ENCODE measurements around the gene GLS. TPM values are rescaled to one million over a fixed set of nuclear protein-coding genes. Genes with fewer than 3 reads are reported as not detected.

Gene GLS
- total RNA-seq, 1 experiment from 2014 or later: 97.4 TPM

DNA sequence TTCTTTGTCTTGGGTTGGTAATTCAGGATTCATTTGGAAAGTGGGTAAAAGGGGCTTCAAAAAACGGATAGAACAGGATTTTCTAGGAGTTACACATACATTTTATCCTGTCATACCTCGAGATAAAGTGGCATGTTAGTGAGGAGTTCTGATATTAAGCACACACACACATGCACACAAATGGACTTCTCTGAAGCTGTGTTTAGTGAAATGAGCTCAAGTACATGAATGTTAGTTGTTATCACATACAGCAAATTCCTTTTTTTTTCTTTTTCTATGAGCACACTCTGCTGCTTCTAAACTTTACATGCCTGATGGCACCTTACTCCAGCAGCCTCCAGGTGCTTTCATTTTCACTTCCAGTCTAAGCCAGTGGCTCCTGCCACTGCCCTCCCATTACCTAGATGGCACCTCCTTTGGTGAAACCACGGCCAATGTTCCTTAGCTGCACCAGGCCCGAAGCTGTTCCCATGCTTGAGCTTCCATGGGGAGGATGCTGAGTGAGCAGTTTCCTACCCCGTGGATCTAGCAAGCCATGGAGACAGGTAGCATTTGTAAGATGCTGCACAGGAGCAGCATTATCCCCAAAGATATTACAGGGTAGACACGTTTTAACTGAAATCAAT is 83.7 kb downstream of the GLS start:
- Histone ChIP-seq H3K9me3 (ENCODE audit: control insufficient read depth in 1 of 2, insufficient read depth in 1 of 2, low read depth in 1 of 2, low read length in 2 of 2) (no peaks in the 10 kb centered on the region), H3K27me3 (ENCODE audit: insufficient read depth, low read length) (no peaks in the 10 kb centered on the region), H3K27ac (ENCODE audit: low read depth, low read length) (no peak overlapping the region), H3K79me2 (ENCODE audit: insufficient read depth, low read length) (no peaks in the 10 kb centered on the region), H2AFZ (ENCODE audit: low read depth, low read length, poor library complexity, severe bottlenecking) (no peak overlapping the region), H3K4me3 (replicated peaks in 1 of 2; ENCODE audit: low read depth in 1 of 2, low read length in 2 of 2) (no peak overlapping the region), H3K4me1 (ENCODE audit: control insufficient read depth in 1 of 2, insufficient read depth in 2 of 2, low read length in 2 of 2) (no peaks in the 10 kb centered on the region), H4K20me1 (ENCODE audit: insufficient read depth) (no peaks in the 10 kb centered on the region), H3K9me2 (ENCODE audit: insufficient read depth) (no peaks in the 10 kb centered on the region), H3K9ac (ENCODE audit: low read length) (no peak overlapping the region), H3K36me3 (ENCODE audit: control insufficient read depth in 1 of 2, insufficient read depth in 2 of 2, low read length in 2 of 2) (peaks cover 15 to 22% of the 10 kb centered on the region in 2 experiments; a peak in 3 of 4 replicates), H3K4me2 (ENCODE audit: low read length) (no peak overlapping the region)
- TF ChIP-seq FOSL1 (IDR thresholded peaks at IDR 0.05; ENCODE audit: low read depth): no peak
- TF ChIP-seq, protein P1, sequence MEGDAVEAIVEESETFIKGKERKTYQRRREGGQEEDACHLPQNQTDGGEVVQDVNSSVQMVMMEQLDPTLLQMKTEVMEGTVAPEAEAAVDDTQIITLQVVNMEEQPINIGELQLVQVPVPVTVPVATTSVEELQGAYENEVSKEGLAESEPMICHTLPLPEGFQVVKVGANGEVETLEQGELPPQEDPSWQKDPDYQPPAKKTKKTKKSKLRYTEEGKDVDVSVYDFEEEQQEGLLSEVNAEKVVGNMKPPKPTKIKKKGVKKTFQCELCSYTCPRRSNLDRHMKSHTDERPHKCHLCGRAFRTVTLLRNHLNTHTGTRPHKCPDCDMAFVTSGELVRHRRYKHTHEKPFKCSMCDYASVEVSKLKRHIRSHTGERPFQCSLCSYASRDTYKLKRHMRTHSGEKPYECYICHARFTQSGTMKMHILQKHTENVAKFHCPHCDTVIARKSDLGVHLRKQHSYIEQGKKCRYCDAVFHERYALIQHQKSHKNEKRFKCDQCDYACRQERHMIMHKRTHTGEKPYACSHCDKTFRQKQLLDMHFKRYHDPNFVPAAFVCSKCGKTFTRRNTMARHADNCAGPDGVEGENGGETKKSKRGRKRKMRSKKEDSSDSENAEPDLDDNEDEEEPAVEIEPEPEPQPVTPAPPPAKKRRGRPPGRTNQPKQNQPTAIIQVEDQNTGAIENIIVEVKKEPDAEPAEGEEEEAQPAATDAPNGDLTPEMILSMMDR (IDR thresholded peaks at IDR 0.05 in 2 of 3, conservative IDR thresholded peaks at IDR 0.05 in 1 of 3; ENCODE audit: borderline replicate concordance in 1 of 3, insufficient read depth in 1 of 3, low read depth in 2 of 3, low read length in 2 of 3): no peak
- no peak for TF ChIP-seq EGR1 (IDR thresholded peaks at IDR 0.05; ENCODE audit: low read depth)
- TF ChIP-seq, protein P2, sequence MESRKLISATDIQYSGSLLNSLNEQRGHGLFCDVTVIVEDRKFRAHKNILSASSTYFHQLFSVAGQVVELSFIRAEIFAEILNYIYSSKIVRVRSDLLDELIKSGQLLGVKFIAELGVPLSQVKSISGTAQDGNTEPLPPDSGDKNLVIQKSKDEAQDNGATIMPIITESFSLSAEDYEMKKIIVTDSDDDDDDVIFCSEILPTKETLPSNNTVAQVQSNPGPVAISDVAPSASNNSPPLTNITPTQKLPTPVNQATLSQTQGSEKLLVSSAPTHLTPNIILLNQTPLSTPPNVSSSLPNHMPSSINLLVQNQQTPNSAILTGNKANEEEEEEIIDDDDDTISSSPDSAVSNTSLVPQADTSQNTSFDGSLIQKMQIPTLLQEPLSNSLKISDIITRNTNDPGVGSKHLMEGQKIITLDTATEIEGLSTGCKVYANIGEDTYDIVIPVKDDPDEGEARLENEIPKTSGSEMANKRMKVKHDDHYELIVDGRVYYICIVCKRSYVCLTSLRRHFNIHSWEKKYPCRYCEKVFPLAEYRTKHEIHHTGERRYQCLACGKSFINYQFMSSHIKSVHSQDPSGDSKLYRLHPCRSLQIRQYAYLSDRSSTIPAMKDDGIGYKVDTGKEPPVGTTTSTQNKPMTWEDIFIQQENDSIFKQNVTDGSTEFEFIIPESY (IDR thresholded peaks at IDR 0.05; ENCODE audit: extremely low read depth, insufficient replicate concordance, low read length): no peak
- TF ChIP-seq SIN3A (IDR thresholded peaks at IDR 0.05; ENCODE audit: low read depth): no peak
- TF ChIP-seq SRF (IDR thresholded peaks at IDR 0.05; ENCODE audit: low read depth): no peak
- no TSS peak for BruUV-seq (replicated peaks)
- no peak for ATAC-seq
- intact Hi-C loops (cut with micrococcal nuclease): no loop called here
- DNase-seq (ENCODE audit: low read depth, low spot score): no peak
- CTCF ChIA-PET: no interaction called here
- RAD21 ChIA-PET (ENCODE audit: low non-redundant PET in 1 of 2, low total read pairs in 2 of 2, uncharacterized antibody in 2 of 2, unreplicated experiment in 2 of 2): no interaction called here
- POLR2A ChIA-PET: no interaction called here

Measured in HCT116 (cell line).